ENCODE data around the gene OTOP3. TPM values are rescaled to one million over a fixed set of nuclear protein-coding genes. Genes with fewer than 3 reads are reported as not detected.

Gene OTOP3
- total RNA-seq, 1 experiment from 2014 or later = not detected

DNA sequence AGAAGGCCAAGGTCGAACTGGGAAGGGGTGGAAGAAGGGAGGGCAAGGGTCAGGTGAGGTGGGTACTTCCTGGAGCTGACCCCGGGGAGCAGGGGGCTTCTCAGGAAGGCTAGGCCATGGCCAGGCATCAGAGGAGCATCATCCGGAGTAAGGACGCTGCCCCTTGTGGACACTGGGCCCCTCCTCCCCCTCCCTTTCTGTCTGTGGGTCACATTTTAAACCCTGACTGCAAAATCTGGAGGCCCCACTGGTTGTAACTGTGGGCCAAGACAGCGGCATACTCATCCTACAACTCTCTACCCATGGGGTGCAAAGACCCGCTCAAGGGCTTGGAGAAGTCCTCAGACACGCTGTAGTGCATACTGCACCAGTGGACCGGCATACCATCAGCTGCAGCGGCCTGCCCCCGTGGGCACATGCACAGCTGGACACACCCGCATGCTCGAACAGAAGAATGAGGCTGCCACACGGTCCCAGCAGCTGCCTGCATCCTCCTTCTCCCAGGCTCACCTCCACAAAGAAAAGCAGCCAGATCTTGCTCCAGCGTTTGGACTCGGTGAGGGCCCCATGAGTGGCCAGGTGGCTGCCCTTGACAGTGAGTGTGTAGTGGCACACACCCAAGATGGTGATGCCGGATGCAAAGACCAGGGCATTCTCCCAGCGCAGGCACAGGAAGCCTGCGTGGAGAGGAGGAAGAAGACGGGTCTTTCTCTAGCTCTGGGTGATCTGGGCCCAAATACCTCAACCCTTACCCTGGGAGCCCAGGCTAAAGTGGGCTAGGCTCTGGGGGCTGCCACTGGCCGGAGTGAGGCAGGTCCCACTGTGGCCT, 43.5 kb upstream of the OTOP3 start:
- H3K4me1 Mint-ChIP-seq (ENCODE audit: insufficient read depth, unreplicated experiment) = no peaks in the 10 kb centered on the region
- no peak for DNase-seq (ENCODE audit: unreplicated experiment)
- no peaks in the 10 kb centered on the region for H3K9me3 Mint-ChIP-seq (ENCODE audit: unreplicated experiment)
- BruUV-seq (replicated peaks) = no TSS peak
- H3K27me3 Mint-ChIP-seq (ENCODE audit: insufficient read depth, unreplicated experiment) = peaks cover 53% of the 10 kb centered on the region
- H3K4me3 Mint-ChIP-seq (ENCODE audit: unreplicated experiment) = no peak overlapping the region
- H3K36me3 Mint-ChIP-seq (ENCODE audit: insufficient read depth, unreplicated experiment) = no peaks in the 10 kb centered on the region
- intact Hi-C loops (cut with micrococcal nuclease) = no loop called here
- TF ChIP-seq, protein P1, sequence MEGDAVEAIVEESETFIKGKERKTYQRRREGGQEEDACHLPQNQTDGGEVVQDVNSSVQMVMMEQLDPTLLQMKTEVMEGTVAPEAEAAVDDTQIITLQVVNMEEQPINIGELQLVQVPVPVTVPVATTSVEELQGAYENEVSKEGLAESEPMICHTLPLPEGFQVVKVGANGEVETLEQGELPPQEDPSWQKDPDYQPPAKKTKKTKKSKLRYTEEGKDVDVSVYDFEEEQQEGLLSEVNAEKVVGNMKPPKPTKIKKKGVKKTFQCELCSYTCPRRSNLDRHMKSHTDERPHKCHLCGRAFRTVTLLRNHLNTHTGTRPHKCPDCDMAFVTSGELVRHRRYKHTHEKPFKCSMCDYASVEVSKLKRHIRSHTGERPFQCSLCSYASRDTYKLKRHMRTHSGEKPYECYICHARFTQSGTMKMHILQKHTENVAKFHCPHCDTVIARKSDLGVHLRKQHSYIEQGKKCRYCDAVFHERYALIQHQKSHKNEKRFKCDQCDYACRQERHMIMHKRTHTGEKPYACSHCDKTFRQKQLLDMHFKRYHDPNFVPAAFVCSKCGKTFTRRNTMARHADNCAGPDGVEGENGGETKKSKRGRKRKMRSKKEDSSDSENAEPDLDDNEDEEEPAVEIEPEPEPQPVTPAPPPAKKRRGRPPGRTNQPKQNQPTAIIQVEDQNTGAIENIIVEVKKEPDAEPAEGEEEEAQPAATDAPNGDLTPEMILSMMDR (IDR thresholded peaks at IDR 0.05; ENCODE audit: unreplicated experiment) = no peak
- H3K27ac Mint-ChIP-seq (ENCODE audit: low read depth, unreplicated experiment) = no peak overlapping the region
- ChIA-PET CTCF (interaction anchor here (0.7 kb wide), 3 partner anchors 25 to 1333 kb away, joined by 3 read pairs; no protein-coding TSS in a partner anchor), POLR2A (interaction anchor here (0.7 kb wide), 1 partner anchor 19 kb away, joined by 5 read pairs; the partner anchor contains the start of gene FDXR)

DNA sequence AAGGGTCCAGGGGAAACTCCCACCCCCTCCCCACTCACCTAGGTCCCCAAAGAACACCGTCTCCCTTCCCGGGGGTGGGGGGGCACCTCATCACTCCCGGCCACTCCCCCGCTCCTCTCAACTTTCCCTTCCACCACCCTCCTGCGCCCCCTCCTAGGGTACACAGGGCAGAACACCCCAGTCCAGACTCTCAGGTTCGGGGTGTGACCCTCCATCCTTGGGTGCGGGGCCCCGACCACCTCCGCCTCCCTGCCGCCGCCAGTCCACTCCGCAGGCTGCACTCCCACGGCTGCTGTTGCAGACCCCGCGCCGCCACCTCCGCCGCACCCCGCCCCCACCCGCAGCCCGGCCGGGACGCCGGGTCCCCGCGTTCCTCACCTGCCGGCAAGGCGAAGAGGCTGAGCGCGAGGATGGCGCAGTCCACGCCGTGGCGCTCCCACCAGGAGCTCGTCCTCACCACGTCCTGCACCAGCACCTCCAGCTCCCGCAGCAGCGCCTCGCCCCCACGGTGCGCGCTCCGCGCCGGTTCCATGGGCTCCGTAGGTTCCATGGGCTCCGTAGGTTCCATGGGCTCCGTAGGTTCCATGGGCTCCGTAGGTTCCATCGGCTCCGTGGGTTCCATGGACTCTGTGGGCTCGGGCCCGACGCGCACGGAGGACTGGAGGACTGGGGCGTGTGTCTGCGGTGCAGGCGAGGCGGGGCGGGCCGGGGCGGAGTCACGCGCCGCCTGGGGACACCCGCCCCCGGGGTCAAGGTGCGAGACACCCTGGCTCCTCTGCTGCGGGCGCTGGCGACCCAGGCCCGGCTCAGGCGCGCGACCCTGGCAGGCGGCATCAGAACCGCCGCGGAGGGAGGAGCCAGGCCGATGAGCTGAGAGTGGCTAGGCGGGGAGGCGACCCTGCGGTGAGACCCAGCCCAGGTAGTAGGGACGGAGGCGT, 42.5 kb upstream of the OTOP3 start, which contains the start of gene FADS6:
FADS6 (minus strand) TSS at position 660 of the 938 bp plus-strand sequence; CDS start at position 622, 38 bp downstream.
- POLR2A ChIA-PET = no interaction called here

DNA sequence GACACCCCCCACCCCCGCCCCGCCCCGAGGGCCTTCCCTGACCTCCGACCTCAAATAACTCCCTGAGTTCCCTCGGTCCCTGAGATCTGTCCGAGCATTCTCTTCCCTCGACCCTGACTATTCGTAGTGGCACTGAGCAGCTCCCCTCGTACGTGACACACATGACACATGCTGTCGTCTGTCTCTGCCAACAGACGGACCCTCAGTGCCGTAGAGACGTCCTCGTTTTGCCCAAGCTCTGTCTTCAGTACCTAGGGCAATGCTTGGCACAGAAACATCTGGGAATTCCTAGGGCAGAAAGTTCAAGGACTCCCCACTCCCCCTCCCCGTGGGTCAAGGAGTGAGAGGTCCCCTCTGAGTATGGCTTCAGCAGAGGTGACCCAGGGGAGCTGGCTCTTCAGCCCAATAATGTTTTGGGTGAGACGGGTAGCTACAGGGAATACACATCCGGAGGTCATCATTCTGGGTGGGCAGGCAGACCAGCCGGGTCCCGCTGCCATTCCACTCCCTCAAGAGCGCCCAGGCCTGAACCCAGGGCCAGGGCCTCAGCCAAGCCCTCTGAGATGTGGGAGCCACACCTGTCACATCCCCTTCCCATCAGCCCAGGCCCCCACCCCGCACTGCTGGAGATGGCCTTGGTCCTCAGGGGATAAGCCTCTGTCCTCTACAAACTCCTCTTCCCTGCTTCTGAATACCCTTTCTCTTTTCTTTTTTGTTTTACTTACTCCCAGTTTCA, 41.6 kb upstream of the OTOP3 start:
- BruUV-seq (replicated peaks) = no TSS peak
- CTCF ChIA-PET = interaction anchor here (1.0 kb wide), 1 partner anchor 28 kb away, joined by 3 read pairs; no protein-coding TSS in a partner anchor
- DNase-seq (ENCODE audit: unreplicated experiment) = no peak

More for the DNA sequence above, 42.5 kb upstream of the OTOP3 start, which contains the start of gene FADS6:
- intact Hi-C loops (cut with micrococcal nuclease) = no loop called here
- no peaks in the 10 kb centered on the region for H3K9me3 Mint-ChIP-seq (ENCODE audit: unreplicated experiment)
- H3K4me1 Mint-ChIP-seq (ENCODE audit: insufficient read depth, unreplicated experiment) = no peaks in the 10 kb centered on the region
- TF ChIP-seq, protein P1 (IDR thresholded peaks at IDR 0.05; ENCODE audit: unreplicated experiment) = no peak
- H3K36me3 Mint-ChIP-seq (ENCODE audit: insufficient read depth, unreplicated experiment) = no peaks in the 10 kb centered on the region
- no peak within 1 kb of the TSS for H3K27ac Mint-ChIP-seq (ENCODE audit: low read depth, unreplicated experiment)
- CTCF ChIA-PET = interaction anchor here (1.0 kb wide), 1 partner anchor 27 kb away, joined by 3 read pairs; no protein-coding TSS in a partner anchor
- no TSS peak for BruUV-seq (replicated peaks)
- peaks cover 53% of the 10 kb centered on the region for H3K27me3 Mint-ChIP-seq (ENCODE audit: insufficient read depth, unreplicated experiment)
- no peak for DNase-seq (ENCODE audit: unreplicated experiment)
- H3K4me3 Mint-ChIP-seq (ENCODE audit: unreplicated experiment) = no peak within 1 kb of the TSS

More for the DNA sequence above, 41.6 kb upstream of the OTOP3 start:
- no peaks in the 10 kb centered on the region for H3K4me1 Mint-ChIP-seq (ENCODE audit: insufficient read depth, unreplicated experiment)
- no peak overlapping the region for H3K4me3 Mint-ChIP-seq (ENCODE audit: unreplicated experiment)
- POLR2A ChIA-PET = interaction anchor here (0.9 kb wide), 1 partner anchor 21 kb away, joined by 3 read pairs; the partner anchor contains the start of gene FDXR
- peaks cover 53% of the 10 kb centered on the region for H3K27me3 Mint-ChIP-seq (ENCODE audit: insufficient read depth, unreplicated experiment)
- no peaks in the 10 kb centered on the region for H3K36me3 Mint-ChIP-seq (ENCODE audit: insufficient read depth, unreplicated experiment)
- intact Hi-C loops (cut with micrococcal nuclease) = no loop called here
- TF ChIP-seq, protein P1 (IDR thresholded peaks at IDR 0.05; ENCODE audit: unreplicated experiment) = no peak
- no peak overlapping the region for H3K27ac Mint-ChIP-seq (ENCODE audit: low read depth, unreplicated experiment)
- no peaks in the 10 kb centered on the region for H3K9me3 Mint-ChIP-seq (ENCODE audit: unreplicated experiment)
